Stimulated activated CD4-positive, alpha-beta T cell treated with anti-CD3 and anti-CD28 coated beads, Interleukin-12 subunit alpha, Interleukin-12 subunit beta, amount 100 ng/mL, for 24 hours (primary cell): Measurements from ENCODE around the gene USP6.
"Not testable (repeated sequence)": the region's sequence is repeated elsewhere in the genome, so short reads cannot be mapped to it uniquely, and the experiment has no call there.

Source experiments
- DNase-seq, 2 experiments: peaks; one replicate each; pipeline ENCODE4 v3.0.0-alpha.2; 2020; ENCODE audit warnings: low read depth in 2 of 2

The USP6 gene

GRCh38 chr17:5115673-5116651, at the start of gene USP6:
USP6 (plus strand) TSS chr17:5116032; CDS start chr17:5130368, 14,336 bp downstream.
- DNase-seq: no peak

- no peak for DNase-seq
These were observed 47.6 kb upstream of the USP6 start for GRCh38 chr17:5068236-5068635.

- no peak for DNase-seq
These were observed 46.1 kb upstream of the USP6 start for GRCh38 chr17:5069724-5070123.

- not testable (repeated sequence) for DNase-seq
These were observed 40.4 kb upstream of the USP6 start for GRCh38 chr17:5075472-5075871.

- not testable (repeated sequence) for DNase-seq
These were observed 38.6 kb upstream of the USP6 start for GRCh38 chr17:5077275-5077674.

- DNase-seq: no peak
These were observed 38.1 kb upstream of the USP6 start for GRCh38 chr17:5077781-5078105.

- DNase-seq: peak; percentile 65 to 74
These were observed 37.5 kb upstream of the USP6 start, which contains the start of gene ZFP3 for GRCh38 chr17:5078106-5079028. ZFP3 (plus strand) TSS chr17:5078467; CDS start chr17:5091505, 13,038 bp downstream.

GRCh38 chr17:5080591-5080990, 35.2 kb upstream of the USP6 start:
- DNase-seq: no peak

- DNase-seq: no peak
These were observed 23.4 kb upstream of the USP6 start for GRCh38 chr17:5092218-5093010.

- DNase-seq: no peak
These were observed 19.1 kb upstream of the USP6 start for GRCh38 chr17:5096731-5097100.

GRCh38 chr17:5097101-5097834, 18.6 kb upstream of the USP6 start:
- no peak for DNase-seq

GRCh38 chr17:5099271-5099670, 16.6 kb upstream of the USP6 start:
- no peak for DNase-seq

GRCh38 chr17:5100832-5101231, 15.0 kb upstream of the USP6 start:
- no peak for DNase-seq

GRCh38 chr17:5110816-5111215, 5.0 kb upstream of the USP6 start:
- no peak for DNase-seq

- peak; percentile 80 to 92 for DNase-seq
These were observed 4.2 kb upstream of the USP6 start, which contains the start of gene ZNF232 for GRCh38 chr17:5111402-5112204. ZNF232 (minus strand) TSS chr17:5111878; CDS start chr17:5111822, 56 bp downstream.

- no peak for DNase-seq
These were observed 2.4 kb downstream of the USP6 start for GRCh38 chr17:5118219-5118618.

- DNase-seq: no peak
These were observed 4.2 kb downstream of the USP6 start for GRCh38 chr17:5120036-5120435.

- not testable (repeated sequence) for DNase-seq
These were observed 4.8 kb downstream of the USP6 start for GRCh38 chr17:5120436-5121185.

GRCh38 chr17:5121186-5121841, 5.5 kb downstream of the USP6 start:
- no peak for DNase-seq
